ENCODE data around the gene ZNF783.
"Not testable (repeated sequence)": the region's sequence is repeated elsewhere in the genome, so short reads cannot be mapped to it uniquely, and the experiment has no call there.

Gene ZNF783

GRCh38 chr7:149240637-149241036, 21.4 kb upstream of the ZNF783 start:
- no peak for DNase-seq (ENCODE audit: low read depth)

- no peak for DNase-seq (ENCODE audit: low read depth)
Observed at GRCh38 chr7:149241696-149242095, 20.3 kb upstream of the ZNF783 start.

- DNase-seq (ENCODE audit: low read depth), result no peak
Observed at GRCh38 chr7:149245244-149245643, 16.8 kb upstream of the ZNF783 start.

- no peak for DNase-seq (ENCODE audit: low read depth)
Observed at GRCh38 chr7:149245744-149246143, 16.3 kb upstream of the ZNF783 start.

GRCh38 chr7:149248777-149249176, 13.2 kb upstream of the ZNF783 start:
- DNase-seq (ENCODE audit: low read depth), result no peak

- DNase-seq (ENCODE audit: low read depth), result not testable (repeated sequence)
Observed at GRCh38 chr7:149250151-149250550, 11.8 kb upstream of the ZNF783 start.

- DNase-seq (ENCODE audit: low read depth), result not testable (repeated sequence)
Observed at GRCh38 chr7:149251518-149251917, 10.5 kb upstream of the ZNF783 start.

- DNase-seq (ENCODE audit: low read depth), result no peak
Observed at GRCh38 chr7:149252378-149252777, 9.6 kb upstream of the ZNF783 start.

- DNase-seq (ENCODE audit: low read depth), result no peak
Observed at GRCh38 chr7:149253665-149254064, 8.3 kb upstream of the ZNF783 start.

GRCh38 chr7:149254181-149254858, 7.7 kb upstream of the ZNF783 start:
- DNase-seq (ENCODE audit: low read depth), result no peak

- no peak for DNase-seq (ENCODE audit: low read depth)
Observed at GRCh38 chr7:149255174-149255573, 6.8 kb upstream of the ZNF783 start.

GRCh38 chr7:149256568-149256967, 5.4 kb upstream of the ZNF783 start:
- no peak for DNase-seq (ENCODE audit: low read depth)

- DNase-seq (ENCODE audit: low read depth), result no peak
Observed at GRCh38 chr7:149257146-149257545, 4.8 kb upstream of the ZNF783 start.

- DNase-seq (ENCODE audit: low read depth), result no peak
Observed at GRCh38 chr7:149261316-149261828, 624 bp upstream of the ZNF783 start.

GRCh38 chr7:149266451-149266850, 4.5 kb downstream of the ZNF783 start:
- DNase-seq (ENCODE audit: low read depth), result no peak

- DNase-seq (ENCODE audit: low read depth), result no peak
Observed at GRCh38 chr7:149267733-149268132, 5.7 kb downstream of the ZNF783 start.

GRCh38 chr7:149274424-149274823, 12.4 kb downstream of the ZNF783 start:
- DNase-seq (ENCODE audit: low read depth), result not testable (repeated sequence)

GRCh38 chr7:149277871-149278270, 15.9 kb downstream of the ZNF783 start:
- no peak for DNase-seq (ENCODE audit: low read depth)

GRCh38 chr7:149278396-149278795, 16.4 kb downstream of the ZNF783 start:
- DNase-seq (ENCODE audit: low read depth), result no peak

- DNase-seq (ENCODE audit: low read depth), result no peak
Observed at GRCh38 chr7:149279111-149279743, 17.2 kb downstream of the ZNF783 start.

GRCh38 chr7:149280151-149280550, 18.2 kb downstream of the ZNF783 start:
- no peak for DNase-seq (ENCODE audit: low read depth)

- no peak for DNase-seq (ENCODE audit: low read depth)
Observed at GRCh38 chr7:149280661-149281507, 18.9 kb downstream of the ZNF783 start.

Data from HS-5 (cell line).